ENCODE measurements around the gene PXDN. TPM values are rescaled to one million over a fixed set of nuclear protein-coding genes. Genes with fewer than 3 reads are reported as not detected.

PXDN gene
- total and polyA plus RNA-seq, 7 donors = 4.1 to 15.4 (median 9.4) TPM

DNA sequence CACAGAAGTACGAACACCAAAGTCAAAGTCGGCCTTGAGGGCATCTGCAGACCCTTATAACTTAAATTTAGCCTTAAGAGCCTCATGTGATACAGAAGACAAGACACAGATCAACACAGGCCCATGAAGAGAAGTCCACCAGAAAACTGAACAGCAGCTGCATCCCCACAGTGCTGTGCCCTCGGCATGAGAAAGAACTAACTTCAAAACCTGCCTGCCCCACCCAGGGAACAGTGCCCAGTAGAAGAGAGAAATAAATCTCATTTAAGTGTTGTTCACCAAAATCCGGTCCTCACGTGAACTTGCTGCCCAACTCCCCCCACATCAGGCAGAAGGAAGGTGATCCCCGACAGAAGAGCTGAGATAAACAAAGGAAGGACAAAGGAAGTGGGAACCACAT lies 73.7 kb downstream of the PXDN start:
- Histone ChIP-seq H3K9me3 (no peaks in the 10 kb centered on the region), H3K4me3 (no peak overlapping the region), H3K27ac (no peak overlapping the region), H3K27me3 (ENCODE audit: insufficient read depth in 3 of 3, low read length in 2 of 3) (peaks cover 0 to 2% (median 0%) of the 10 kb centered on the region in 3 donors), H3K4me1 (no peaks in the 10 kb centered on the region), H3K36me3 (ENCODE audit: insufficient read depth in 1 of 2, low read depth in 1 of 2) (peaks cover 0 to 18% of the 10 kb centered on the region in 2 donors)
- WGBS, 3 donors = 45 to 62% (median 53%) methylated on average over 6 of the region's 6 CpGs
- intact Hi-C loops (cut with DNase I) = no loop called here
- no peak for TF ChIP-seq CTCF (IDR thresholded peaks at IDR 0.05)
- DNase-seq (no peak), ATAC-seq (no peak)

GRCh38 chr2:1665761-1666505 lies 78.4 kb downstream of the PXDN start:
- intact Hi-C loops (cut with DNase I) = no loop called here
- no peak overlapping the region for H3K4me3 ChIP-seq
- ATAC-seq = no peak
- no peaks in the 10 kb centered on the region for H3K27me3 ChIP-seq (ENCODE audit: insufficient read depth in 3 of 3, low read length in 2 of 3)
- no peaks in the 10 kb centered on the region for H3K4me1 ChIP-seq
- 91 to 94% (median 91%) methylated on average over 29 of the region's 29 CpGs for WGBS, 3 donors
- no peaks in the 10 kb centered on the region for H3K9me3 ChIP-seq
- no peak for TF ChIP-seq CTCF (IDR thresholded peaks at IDR 0.05)
- no peak for DNase-seq
- H3K27ac ChIP-seq = no peak overlapping the region
- H3K36me3 ChIP-seq (ENCODE audit: insufficient read depth in 1 of 2, low read depth in 1 of 2) = peaks cover 0 to 28% of the 10 kb centered on the region in 2 donors

- H3K27me3 ChIP-seq (ENCODE audit: insufficient read depth in 3 of 3, low read length in 2 of 3) = no peaks in the 10 kb centered on the region
- no peak overlapping the region for H3K4me3 ChIP-seq
- DNase-seq (no peak), ATAC-seq (no peak)
- intact Hi-C loops (cut with DNase I) = no loop called here
- H3K27ac ChIP-seq = no peak overlapping the region
- H3K4me1 ChIP-seq = no peaks in the 10 kb centered on the region
- TF ChIP-seq CTCF (IDR thresholded peaks at IDR 0.05) = no peak
- 82 to 89% (median 87%) methylated on average over 18 of the region's 18 CpGs for WGBS, 3 donors
- peaks cover 0 to 39% of the 10 kb centered on the region in 2 donors for H3K36me3 ChIP-seq (ENCODE audit: insufficient read depth in 1 of 2, low read depth in 1 of 2)
- H3K9me3 ChIP-seq = no peaks in the 10 kb centered on the region
Measured at GRCh38 chr2:1664698-1665097, 79.6 kb downstream of the PXDN start.

- ATAC-seq = no peak
- TF ChIP-seq CTCF (IDR thresholded peaks at IDR 0.05) = no peak
- DNase-seq = no peak
- 85 to 86% (median 85%) methylated on average over 9 of the region's 9 CpGs for WGBS, 3 donors
- H3K4me1 ChIP-seq = no peaks in the 10 kb centered on the region
- peaks cover 0 to 42% of the 10 kb centered on the region in 2 donors for H3K36me3 ChIP-seq (ENCODE audit: insufficient read depth in 1 of 2, low read depth in 1 of 2)
- no peaks in the 10 kb centered on the region for H3K27me3 ChIP-seq (ENCODE audit: insufficient read depth in 3 of 3, low read length in 2 of 3)
- no peak overlapping the region for H3K4me3 ChIP-seq
- H3K27ac ChIP-seq = no peak overlapping the region
- no peaks in the 10 kb centered on the region for H3K9me3 ChIP-seq
- intact Hi-C loops (cut with DNase I) = no loop called here
Measured at GRCh38 chr2:1664076-1664605, 80.2 kb downstream of the PXDN start.
